ENCODE results near the gene ZBTB46.

ZBTB46 gene

GRCh38 chr20:63782521-63782971, 48.5 kb downstream of the ZBTB46 start (continued):
- TF ChIP-seq ZNF24 (tag by site-specific recombination; IDR thresholded peaks at IDR 0.05) (no peak), WT1 (tag by site-specific recombination; IDR thresholded peaks at IDR 0.05) (no peak), YY1 (tag by site-specific recombination; IDR thresholded peaks at IDR 0.05) (no peak)

- H3K36me3 ChIP-seq (ENCODE audit: control insufficient read depth in 2 of 2, insufficient read depth in 1 of 2, low read length in 2 of 2) = no peaks in the 10 kb centered on the region
- no peaks in the 10 kb centered on the region for H3K4me1 ChIP-seq (ENCODE audit: control insufficient read depth, insufficient read depth, low read length)
- H3K4me3 ChIP-seq (ENCODE audit: low read depth, low read length) = no peak overlapping the region
- TF ChIP-seq ZNF600 (tag by site-specific recombination; IDR thresholded peaks at IDR 0.05) = peak; percentile 75; the same call in 1 of the 2 replicates
- TF ChIP-seq ZNF785 (tag by site-specific recombination; IDR thresholded peaks at IDR 0.05) = no peak
- TF ChIP-seq PRDM2 (tag by site-specific recombination; IDR thresholded peaks at IDR 0.05; ENCODE audit: borderline replicate concordance) = no peak
- no peak for TF ChIP-seq ZNF174 (tag by site-specific recombination; IDR thresholded peaks at IDR 0.05)
- TF ChIP-seq ZFP37 (tag by site-specific recombination; IDR thresholded peaks at IDR 0.05) = no peak
- no peak for TF ChIP-seq ZNF530 (tag by site-specific recombination; IDR thresholded peaks at IDR 0.05; ENCODE audit: low read depth)
- peak; percentile 65 for TF ChIP-seq CTCF (tag by site-specific recombination; IDR thresholded peaks at IDR 0.05)
- no peaks in the 10 kb centered on the region for H3K9me3 ChIP-seq (ENCODE audit: control insufficient read depth, insufficient read depth, low read depth, low read length)
- POLR2A ChIA-PET = no interaction called here
- CTCF ChIA-PET = no interaction called here
- H3K27ac ChIP-seq (ENCODE audit: extremely low read depth, low read depth, low read length) = no peak overlapping the region
Observed at GRCh38 chr20:63782051-63782471, 49.0 kb downstream of the ZBTB46 start.

- H3K27ac ChIP-seq (ENCODE audit: extremely low read depth, low read depth, low read length) = no peak overlapping the region
- ChIA-PET POLR2A (no interaction called here), CTCF (no interaction called here)
Observed at GRCh38 chr20:63781181-63781580, 49.9 kb downstream of the ZBTB46 start.

More at GRCh38 chr20:63781181-63781580, 49.9 kb downstream of the ZBTB46 start:
- H3K9me3 ChIP-seq (ENCODE audit: control insufficient read depth, insufficient read depth, low read depth, low read length) = no peaks in the 10 kb centered on the region
- no peak for TF ChIP-seq ZNF133 (tag by site-specific recombination; IDR thresholded peaks at IDR 0.05)
- TF ChIP-seq ZNF362 (tag by site-specific recombination; IDR thresholded peaks at IDR 0.05) = no peak
- TF ChIP-seq ZNF335 (tag by site-specific recombination; conservative IDR thresholded peaks at IDR 0.05) = no peak
- TF ChIP-seq ZNF214 (tag by site-specific recombination; IDR thresholded peaks at IDR 0.05; ENCODE audit: borderline replicate concordance) = no peak
- TF ChIP-seq ZNF654 (tag by site-specific recombination; IDR thresholded peaks at IDR 0.05; ENCODE audit: low read depth) = no peak
- TF ChIP-seq ZNF560 (tag by site-specific recombination; IDR thresholded peaks at IDR 0.05; ENCODE audit: borderline replicate concordance) = no peak
- TF ChIP-seq ELK4 (IDR thresholded peaks at IDR 0.05; ENCODE audit: borderline replicate concordance, low read depth, low read length) = no peak
- TF ChIP-seq SP2 (tag by site-specific recombination; IDR thresholded peaks at IDR 0.05) = no peak
- no peak for TF ChIP-seq YY2 (tag by site-specific recombination; IDR thresholded peaks at IDR 0.05)
- TF ChIP-seq PRDM6 (tag by site-specific recombination; IDR thresholded peaks at IDR 0.05) = no peak
- no peak overlapping the region for H3K4me3 ChIP-seq (ENCODE audit: low read depth, low read length)
- no peaks in the 10 kb centered on the region for H3K4me1 ChIP-seq (ENCODE audit: control insufficient read depth, insufficient read depth, low read length)
- H3K36me3 ChIP-seq (ENCODE audit: control insufficient read depth in 2 of 2, insufficient read depth in 1 of 2, low read length in 2 of 2) = no peaks in the 10 kb centered on the region
